GM21723 (cell line): ENCODE measurements around the gene UBTD1.

Experiments
- ATAC-seq: cut with Tn5 transposase; IDR thresholded peaks from one replicate; pipeline ENCODE4 v1.9.1; 2021; ENCODE audit warnings: mild to moderate bottlenecking, moderate library complexity; ENCODE audit not compliant: unreplicated experiment

UBTD1 gene

GRCh38 chr10:97607095-97607636 is 108.4 kb downstream of the UBTD1 start:
- no peak for ATAC-seq

GRCh38 chr10:97608991-97609561 is 110.4 kb downstream of the UBTD1 start:
- ATAC-seq, result no peak

DNA sequence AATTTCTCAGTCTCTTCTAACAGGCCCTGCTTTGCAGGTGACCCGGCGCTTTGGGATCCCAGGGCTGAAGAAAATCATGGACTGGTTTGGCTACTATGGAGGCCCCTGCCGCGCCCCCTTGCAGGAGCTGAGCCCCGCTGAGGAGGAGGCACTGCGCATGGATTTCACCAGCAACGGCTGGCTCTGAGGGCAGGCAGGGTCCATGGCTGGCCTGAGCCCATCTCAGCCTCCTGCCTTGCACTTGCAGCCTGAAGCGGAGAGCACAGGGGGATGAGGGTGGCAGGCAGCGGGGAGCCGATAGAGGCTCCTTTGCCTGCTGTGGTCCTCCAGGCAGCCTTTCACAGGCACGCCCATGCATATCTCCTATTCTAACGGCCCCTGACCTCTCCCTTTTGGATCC is 112.7 kb downstream of the UBTD1 start:
- ATAC-seq, result no peak

- no peak for ATAC-seq
Observed at GRCh38 chr10:97612386-97612785, 113.7 kb downstream of the UBTD1 start.

- ATAC-seq, result no peak
Observed at GRCh38 chr10:97618285-97618684, 119.6 kb downstream of the UBTD1 start.

GRCh38 chr10:97618733-97619132 is 120.0 kb downstream of the UBTD1 start:
- ATAC-seq, result no peak
